Stimulated activated CD8-positive, alpha-beta memory T cell treated with anti-CD3 and anti-CD28 coated beads, Interleukin-12 subunit alpha, Interleukin-12 subunit beta, amount 100 ng/mL, for 24 hours (primary cell): Measurements from ENCODE around the gene AUTS2.

Experiments used
- DNase-seq: peaks from one replicate; pipeline ENCODE4 v3.0.0-alpha.2; 2020; ENCODE audit errors: extremely low read depth

The AUTS2 gene

GRCh38 chr7:69723663-69724062 is 125.4 kb downstream of the AUTS2 start:
- DNase-seq, result no peak

- DNase-seq, result no peak
Measured at GRCh38 chr7:69728304-69728703, 130.0 kb downstream of the AUTS2 start.

DNA sequence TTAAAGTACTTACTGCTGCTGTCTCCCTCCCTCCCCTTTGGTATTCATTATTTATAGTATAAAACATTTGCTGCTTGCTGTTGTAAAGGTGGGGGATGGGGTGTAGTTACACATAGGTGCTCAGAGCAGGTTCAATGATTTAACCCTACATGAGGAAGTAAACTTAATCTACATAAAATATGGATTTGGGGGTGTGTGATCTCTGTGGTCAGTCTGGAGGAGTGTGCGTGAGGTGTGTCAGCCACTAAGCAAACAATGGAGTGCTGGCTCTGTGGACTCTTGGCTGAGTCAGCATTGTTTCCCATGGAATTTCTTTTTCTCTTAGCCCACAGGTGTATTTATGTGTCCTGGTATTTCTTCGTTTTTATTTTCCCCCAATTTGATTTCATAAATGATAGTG is 133.9 kb downstream of the AUTS2 start:
- DNase-seq, result no peak

GRCh38 chr7:69735582-69735981 is 137.3 kb downstream of the AUTS2 start:
- DNase-seq, result no peak

DNA sequence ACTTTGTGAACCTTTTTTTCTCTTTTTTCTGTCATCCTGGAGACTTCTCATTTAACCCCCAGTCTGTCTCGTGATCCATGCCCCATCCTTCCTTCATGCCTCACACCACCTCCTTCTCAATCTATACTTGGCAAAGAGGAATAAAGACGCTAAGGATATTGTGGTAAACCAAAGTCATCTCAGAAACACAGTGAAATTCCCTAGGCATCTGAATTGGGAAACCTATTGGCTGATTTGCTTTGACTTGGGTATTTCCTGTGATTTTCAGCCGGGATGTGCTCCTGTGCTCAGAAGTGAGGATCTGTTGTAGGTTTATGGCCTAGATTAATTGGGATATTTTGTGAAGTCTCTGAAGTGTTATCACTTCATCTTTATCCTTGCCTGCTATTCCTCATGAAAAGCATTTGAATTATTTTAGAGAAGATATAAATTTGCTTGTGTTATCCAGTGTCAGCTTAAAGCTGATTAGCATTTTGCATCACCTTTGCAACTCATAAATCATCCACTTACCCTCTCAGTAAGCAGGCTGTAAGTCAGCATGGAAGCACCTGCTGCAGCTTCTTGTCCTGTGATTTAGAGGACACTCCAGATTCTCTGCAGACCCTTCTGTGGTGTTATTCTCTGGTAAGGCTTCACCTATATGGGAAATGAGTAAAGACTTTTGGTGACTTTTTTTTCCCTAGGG is 138.0 kb downstream of the AUTS2 start:
- DNase-seq, result no peak

- DNase-seq, result no peak
Measured at GRCh38 chr7:69738396-69738951, 140.2 kb downstream of the AUTS2 start.

DNA sequence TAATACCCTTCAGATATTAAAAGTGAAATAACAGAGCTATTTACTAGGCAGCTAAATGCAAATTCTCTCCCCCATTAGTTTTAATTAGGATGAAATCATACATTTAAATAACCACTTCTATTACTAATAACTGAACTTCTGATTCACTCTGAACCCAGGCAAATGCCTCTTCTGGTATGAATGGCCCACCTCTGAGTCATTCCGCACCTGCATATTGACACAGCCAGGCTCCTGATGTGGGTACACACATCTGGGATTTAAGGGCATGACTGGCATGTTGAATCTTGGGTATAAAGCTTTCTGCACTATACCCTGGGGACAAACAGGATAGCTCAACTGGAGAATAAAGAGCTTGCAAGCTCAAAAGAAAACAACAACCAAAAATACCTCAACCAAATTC is 140.9 kb downstream of the AUTS2 start:
- no peak for DNase-seq

- no peak for DNase-seq
Measured at GRCh38 chr7:69739931-69740431, 141.7 kb downstream of the AUTS2 start.

GRCh38 chr7:69742237-69742636 is 144.0 kb downstream of the AUTS2 start:
- no peak for DNase-seq

DNA sequence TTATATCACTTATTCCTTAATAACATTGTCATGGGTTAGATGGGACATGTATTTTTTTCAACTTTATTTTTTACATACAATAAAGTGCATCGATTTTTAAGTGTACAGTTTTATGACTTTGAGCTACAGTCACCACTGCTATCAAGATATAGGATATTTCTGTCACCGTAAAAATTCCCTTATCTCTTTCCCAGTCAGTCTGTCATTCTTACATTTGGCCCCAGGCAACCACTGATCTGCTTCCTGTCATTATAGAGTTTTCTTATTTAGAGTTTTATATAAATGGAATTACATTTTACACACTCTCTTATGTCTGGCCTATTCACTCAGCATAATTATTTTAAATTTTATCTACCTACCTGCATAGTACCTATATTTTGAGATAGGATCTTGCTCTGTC is 145.2 kb downstream of the AUTS2 start:
- DNase-seq, result no peak

- DNase-seq, result no peak
Measured at GRCh38 chr7:69744026-69744425, 145.8 kb downstream of the AUTS2 start.

- no peak for DNase-seq
Measured at GRCh38 chr7:69746383-69746782, 148.1 kb downstream of the AUTS2 start.

- no peak for DNase-seq
Measured at GRCh38 chr7:69747144-69747543, 148.9 kb downstream of the AUTS2 start.

- DNase-seq, result no peak
Measured at GRCh38 chr7:69748530-69748929, 150.3 kb downstream of the AUTS2 start.

DNA sequence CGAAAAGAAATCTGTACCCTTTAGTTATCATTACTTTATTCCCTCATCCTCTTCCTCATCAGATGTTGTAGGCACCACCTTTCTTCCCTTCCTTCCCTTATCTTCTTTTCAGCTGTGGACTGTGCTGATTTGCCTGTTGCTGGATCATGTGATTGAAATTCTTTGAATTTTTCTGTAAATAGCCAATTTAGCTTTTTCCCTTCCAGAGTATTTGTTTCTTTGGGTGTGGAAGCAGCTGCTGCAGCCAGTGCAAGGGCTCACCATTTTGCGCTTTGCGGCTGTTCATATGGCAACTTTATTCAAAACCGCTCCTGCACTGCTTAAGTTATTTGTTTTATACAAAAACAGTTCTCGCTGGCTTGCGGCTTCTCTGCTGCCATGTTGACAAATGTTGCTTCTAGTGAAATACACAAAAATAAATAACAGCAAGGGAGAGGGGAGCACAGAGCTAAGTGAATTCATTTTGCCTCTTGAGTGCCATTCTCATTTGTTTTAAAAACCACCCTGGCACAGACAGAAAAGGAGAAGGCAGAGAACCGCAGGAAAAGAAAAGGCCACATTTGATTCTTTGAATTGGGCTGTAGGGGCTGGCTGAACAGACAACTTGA is 151.2 kb downstream of the AUTS2 start:
- DNase-seq, result no peak

DNA sequence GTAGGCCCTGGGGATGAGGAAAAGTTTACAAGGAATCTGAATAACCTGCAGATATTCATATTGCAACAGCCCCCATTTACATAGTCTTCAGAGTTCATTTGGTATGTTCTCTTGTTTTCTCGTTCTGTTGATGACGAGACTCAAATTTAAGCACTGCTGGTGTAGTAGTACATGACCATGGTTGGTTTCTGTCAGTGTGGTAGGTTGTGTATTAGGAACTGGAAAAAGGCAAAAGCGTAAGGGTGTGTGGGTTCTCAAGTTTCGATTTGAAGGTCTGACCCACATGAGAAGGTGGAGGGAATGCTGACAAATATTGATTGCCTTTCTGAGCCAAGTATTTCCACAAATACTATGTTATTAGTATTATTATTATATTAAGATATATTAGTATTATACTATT is 151.7 kb downstream of the AUTS2 start:
- DNase-seq, result no peak

DNA sequence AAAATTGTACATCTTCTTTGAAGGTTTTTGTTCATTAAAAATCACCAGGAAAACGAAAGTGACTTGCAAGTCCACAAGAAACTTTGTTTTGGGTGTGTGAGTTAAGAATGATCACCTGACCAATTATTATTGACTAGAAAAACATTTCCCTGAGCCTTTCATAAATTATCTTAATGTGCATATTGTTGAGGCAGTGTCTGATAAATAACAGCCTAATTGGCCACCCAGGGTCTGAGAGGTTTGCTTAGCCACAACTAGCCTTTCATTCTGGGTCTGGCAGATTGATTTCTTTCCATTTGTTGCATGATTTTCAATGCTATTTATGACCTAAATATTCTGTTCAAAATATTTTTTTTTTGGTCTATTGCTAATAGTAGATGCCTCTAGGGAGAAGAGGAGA is 152.8 kb downstream of the AUTS2 start:
- DNase-seq, result no peak

DNA sequence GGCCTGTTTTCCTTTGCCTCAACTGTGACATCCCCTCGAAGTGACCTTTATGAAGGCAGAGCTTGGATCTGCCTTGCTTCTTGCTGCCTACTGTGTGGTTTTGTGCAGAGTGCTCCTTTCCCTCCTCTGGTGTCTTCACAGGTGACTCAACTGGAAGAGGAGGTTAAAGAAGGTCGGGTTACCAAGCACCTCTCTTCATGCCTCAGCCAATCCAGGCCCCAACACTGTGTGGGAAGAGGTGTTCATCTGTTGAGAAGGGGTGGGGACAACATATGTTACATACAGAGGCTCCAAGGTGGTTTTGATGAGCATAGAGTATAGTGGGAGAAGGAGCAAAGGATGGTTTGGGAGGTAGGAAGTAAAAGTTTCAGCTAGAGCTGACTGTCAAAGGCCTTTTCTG is 155.7 kb downstream of the AUTS2 start:
- no peak for DNase-seq

DNA sequence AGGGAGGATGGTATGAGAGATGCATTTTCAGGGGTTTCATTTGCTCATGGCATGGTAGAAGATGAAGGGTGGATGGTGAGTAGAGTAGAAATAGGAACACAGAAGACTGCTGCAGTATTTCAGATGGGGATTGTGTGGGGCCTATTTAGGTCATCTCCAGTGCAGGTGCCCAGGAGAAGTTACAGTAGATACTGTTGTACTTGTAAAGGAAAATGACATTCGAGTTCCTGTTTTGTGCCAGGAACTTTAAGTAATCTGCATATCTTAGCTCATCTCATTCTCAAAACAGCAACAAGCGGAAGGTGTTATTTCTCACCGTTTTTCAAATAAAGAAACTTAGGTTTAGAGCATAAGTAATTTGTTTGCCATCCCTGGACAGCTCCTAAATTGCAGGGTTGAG is 156.2 kb downstream of the AUTS2 start:
- no peak for DNase-seq

- DNase-seq, result no peak
Measured at GRCh38 chr7:69756235-69756634, 158.0 kb downstream of the AUTS2 start.

DNA sequence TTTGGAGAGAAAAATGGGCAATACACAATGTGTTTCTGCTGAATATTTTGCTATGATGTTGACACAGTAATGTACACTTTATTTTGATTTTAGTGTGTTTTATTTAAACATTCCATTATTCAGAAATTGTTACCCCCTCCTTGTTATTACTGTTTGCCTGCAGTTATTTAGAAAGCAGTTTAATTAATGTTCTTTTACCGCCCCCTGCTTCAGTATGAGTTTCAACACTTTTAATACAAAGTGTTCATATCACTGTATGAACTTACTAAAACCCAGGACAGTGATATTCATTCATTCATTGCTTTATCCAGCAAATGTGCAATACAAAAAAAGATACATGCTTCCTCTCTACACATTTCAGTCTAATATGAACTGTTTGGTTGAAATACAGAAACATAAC is 159.3 kb downstream of the AUTS2 start:
- DNase-seq, result no peak

DNA sequence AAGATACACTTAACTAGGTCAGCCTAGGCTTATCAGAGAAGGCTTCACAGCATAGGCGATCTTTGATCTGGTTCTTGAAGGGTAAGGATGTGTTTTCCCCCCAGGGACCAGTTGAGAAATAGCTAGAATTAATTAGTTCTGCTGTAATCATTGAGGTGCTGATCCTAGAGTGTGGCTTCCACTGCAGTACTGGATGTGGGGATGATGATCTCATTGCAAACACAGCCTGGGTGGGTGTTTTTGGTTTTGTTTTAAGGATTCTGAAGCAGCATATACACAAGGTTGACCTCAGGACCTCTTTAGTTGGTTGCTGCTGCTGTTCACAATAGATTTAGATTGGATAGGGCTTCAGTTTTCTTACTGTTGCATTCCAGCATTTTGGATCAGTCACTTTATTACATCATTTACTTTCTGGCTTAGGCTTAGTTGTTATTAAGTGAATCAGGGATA is 159.7 kb downstream of the AUTS2 start:
- no peak for DNase-seq

DNA sequence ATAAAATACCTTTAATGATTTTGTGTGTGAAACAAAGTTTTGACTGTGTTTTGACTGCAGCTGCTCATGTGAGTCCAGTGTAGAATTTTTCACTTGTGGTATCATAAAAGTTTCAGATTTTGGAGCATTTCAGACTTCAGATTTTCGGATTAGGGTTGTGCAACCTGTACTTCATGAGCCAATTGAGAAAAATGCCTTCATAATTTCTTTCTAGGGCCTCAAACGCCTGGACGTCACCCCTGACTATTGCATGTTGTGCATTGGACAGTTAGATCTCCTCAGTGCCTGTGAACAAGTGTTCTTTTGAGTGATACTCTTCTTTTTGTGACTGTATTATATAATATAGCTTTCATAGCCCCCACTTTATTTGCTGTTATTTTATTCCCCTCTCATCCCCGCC is 161.1 kb downstream of the AUTS2 start:
- no peak for DNase-seq
